ENCODE data around the gene CCDC179.

Gene CCDC179

GRCh38 chr11:22860241-22860640, at the start of gene CCDC179:
TSS of gene CCDC179 (minus strand) at chr11:22860474. CDS start at chr11:22860421, 53 bp downstream.
- DNase-seq, result no peak

DNA sequence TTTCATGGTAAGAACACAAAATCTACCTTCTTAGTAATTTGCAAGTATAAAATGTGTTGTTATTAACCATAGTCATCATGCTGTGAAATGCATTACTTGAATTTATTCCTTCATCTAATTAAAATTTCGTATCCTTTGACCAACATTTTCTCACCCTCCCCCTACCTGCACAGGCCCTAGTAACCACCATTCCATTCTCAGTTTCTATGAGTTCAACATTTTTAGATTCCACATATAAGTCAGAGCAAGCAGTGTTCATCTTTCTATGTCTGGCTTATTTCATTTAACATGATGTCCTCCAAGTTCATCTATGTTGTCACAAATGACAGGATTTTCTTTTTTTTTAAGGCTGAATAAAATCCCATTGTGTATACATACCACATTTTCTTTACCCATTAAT, 43.5 kb upstream of the CCDC179 start:
- no peak for DNase-seq

DNA sequence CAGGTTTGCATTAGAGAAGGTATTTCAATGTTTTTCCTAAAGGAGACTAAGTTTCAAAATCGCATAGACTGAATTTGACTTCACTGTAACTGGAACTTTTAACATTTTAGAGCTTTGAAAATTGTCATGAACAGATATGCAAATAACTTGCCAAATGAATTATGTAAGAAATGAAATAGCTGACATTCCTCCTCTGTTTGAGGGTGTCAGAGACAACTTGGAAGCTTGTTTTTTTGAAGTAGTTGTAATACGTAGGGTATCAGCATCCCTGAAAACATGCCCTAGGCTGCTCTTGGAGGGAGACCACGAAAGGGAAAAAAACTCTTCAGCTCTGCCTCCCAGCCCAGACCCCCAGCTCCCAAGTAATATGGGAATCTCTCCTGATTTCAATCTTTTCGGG, 41.3 kb upstream of the CCDC179 start:
- DNase-seq, result no peak

DNA sequence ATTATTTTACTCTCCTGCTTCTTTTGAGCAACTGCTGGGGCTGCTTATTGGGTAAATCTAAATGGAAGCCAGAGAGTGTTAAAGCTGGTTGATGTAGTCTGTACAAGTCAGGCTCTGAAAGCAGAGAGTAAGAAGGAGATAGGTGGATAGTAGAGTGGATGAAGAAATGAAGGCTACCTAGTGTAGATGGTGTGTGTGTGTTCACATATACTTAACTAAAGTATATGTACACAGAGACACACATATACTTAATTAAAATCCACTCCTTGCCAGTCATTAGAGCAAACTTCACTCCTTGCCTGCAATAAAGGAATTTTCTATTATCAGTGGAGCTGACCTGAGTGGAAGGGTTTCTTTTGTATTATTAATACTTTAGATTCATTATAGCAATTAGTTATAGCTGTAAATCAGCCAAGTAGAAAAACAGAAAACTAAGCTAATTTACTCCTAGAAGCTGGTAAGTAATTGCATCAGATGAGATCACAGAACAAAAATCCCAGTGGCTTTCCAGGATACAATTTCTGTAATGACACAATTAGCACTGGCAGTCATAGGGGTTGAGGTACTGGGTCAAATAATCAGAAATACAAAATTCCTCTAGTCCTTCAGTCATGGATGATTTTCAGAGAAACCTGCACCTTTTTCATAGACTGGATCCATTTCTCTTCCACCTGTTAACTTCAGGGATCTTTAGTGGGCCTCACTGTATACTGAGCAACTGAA, 40.7 kb upstream of the CCDC179 start:
- DNase-seq, result no peak

GRCh38 chr11:22898036-22898435, 37.8 kb upstream of the CCDC179 start:
- DNase-seq, result no peak

GRCh38 chr11:22890227-22890626, 30.0 kb upstream of the CCDC179 start:
- DNase-seq, result no peak

DNA sequence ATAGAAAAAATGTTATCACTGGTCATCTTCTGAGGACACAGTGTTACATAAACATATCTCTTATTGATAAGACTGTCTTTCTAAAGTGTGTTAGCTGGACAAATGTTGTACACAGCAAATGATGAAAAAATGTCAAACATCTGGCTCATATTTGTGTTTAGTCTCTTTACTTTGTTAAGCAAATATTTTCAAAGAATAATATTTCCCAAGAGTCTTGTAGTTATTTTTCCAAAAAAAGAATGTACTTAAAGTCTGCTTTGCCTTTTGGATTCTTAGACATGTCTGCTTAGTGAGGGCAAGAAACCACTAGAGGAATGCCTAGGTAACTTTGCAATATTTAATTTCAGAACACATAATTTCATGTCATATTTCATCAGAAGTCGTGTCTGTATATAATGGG, 23.9 kb upstream of the CCDC179 start:
- DNase-seq, result no peak

DNA sequence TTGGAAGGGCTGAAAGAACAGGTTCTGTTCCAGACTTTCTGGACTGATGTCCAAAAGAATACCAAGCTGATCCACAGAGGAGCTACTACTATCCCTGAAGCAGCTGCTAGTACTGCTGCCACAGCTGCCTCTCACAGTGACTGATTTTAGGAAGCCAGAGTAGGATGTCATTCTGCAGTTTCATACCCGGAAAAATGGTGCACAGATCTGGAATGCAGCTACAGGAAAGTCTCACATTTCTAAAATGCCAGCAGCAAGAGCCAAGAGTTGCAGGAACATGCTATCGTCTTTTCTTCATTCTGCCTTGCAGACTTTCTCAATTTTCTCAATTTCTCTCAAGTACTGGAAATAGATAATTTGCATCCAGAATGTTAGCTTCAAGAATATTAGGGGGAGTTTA, 19.4 kb upstream of the CCDC179 start:
- no peak for DNase-seq

- DNase-seq, result no peak
These were observed 18.3 kb upstream of the CCDC179 start for GRCh38 chr11:22878604-22879003.

GRCh38 chr11:22878039-22878438, 17.8 kb upstream of the CCDC179 start:
- DNase-seq, result no peak

DNA sequence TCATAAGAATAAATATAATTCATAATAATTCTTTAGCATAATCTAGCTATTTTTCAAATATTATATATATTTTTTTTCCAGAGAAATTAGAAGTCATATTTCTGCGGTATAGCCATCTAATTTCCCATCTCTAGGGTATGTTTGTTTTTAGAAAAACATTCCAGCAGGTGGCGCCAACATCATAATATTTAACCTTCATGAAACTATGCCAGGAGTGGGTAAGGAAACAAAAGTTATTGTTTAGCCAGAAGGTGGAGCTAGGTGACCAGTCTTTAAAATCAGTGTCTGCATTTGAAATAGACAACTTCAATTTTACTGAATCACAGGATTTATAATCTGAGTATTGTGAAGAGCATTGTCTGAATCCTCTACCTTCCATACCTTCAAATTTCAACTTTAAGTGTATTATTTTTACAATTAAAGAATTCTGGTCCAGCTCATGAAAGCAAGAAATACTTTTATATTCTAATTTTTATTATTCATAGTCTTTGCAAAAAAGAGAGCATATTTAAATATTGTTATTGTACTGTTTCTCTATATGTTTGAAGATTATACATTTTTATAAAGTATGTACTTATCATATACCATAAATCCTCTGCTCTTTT, 15.7 kb upstream of the CCDC179 start:
- DNase-seq, result peak; percentile 79

GRCh38 chr11:22869325-22869724, 9.1 kb upstream of the CCDC179 start:
- DNase-seq, result no peak

DNA sequence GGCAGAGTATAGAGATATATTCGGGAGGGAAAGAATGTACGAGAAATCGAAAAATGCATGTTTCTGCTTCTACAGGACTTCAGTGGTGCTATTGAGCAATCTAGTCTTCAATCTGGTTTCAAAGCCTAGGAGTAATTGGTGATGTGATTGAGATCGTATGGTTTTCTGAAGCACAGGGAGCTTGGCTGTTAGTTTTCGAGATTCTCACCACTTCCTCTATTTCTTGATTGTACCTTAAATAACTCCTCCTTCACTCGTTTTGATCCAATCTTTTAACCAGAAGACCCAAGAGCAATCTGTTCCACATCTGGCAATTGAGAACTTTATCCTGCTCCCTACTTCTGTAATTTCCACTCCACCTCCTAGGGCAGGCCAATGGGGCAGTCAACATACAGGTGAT, 518 bp downstream of the CCDC179 start:
- no peak for DNase-seq

DNA sequence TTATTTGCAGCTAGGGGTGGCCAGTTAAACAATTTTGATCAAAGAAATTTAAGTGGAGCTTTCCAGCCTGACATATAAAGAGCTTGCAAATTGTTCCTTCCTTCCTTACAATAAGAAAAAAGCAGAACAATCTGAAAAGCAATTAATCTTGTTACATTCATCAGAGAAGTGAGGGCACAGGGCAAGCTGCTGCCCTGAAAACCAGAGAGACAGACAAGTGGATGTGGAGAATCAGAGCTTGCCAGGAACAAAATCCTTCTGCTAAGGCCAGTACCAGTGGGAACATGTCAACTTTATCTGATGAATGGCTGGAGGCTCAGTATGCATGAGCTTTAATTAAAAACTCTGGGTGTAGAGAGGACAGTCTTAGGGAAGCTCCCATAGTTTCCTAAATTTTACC, 8.8 kb downstream of the CCDC179 start:
- no peak for DNase-seq

GRCh38 chr11:22846726-22847125, 13.5 kb downstream of the CCDC179 start:
- no peak for DNase-seq

GRCh38 chr11:22832315-22833015, 27.8 kb downstream of the CCDC179 start:
- no peak for DNase-seq

- no peak for DNase-seq
These were observed 30.2 kb downstream of the CCDC179 start for GRCh38 chr11:22830082-22830414.

DNA sequence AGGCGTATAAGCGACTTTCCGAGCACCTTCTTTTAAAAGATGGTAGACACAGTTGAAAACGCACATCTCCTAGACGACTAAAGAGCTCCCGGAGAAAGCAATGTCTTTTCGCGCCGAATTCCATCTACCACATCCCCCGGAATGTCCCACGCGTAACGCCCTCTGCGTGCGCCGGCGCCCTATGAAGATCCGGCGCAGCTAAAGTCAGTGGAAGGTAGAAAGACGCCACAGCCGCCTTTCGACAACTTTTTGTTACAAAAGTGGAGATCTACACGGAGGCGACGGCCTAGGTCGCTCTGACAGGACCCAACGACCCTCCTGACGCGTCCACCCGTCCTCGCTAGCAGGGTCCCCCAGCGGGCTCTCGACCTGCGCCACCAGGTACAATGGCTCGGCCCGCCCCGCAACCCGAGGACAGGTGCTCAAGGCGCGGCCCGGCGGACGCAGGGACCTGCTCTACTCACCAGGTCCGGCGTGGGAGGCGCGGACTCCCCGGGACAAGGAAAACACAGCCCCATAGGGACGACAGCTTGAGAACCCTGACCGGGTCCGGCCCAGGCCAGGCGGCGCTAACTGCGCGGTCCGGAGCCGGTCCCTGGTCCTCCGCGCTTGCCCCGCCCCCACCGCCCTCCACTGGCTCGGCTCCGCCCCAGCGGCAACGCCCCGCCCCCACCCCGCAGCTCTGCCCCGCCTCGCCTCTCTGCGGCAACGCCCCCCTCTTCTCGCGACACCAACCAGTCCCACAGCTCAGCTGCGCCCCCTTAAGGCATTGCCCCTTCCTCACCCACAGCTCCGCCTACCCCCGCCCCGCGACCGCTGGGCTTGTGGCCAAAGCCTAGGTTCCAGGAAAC, 30.8 kb downstream of the CCDC179 start, which contains the start of gene SVIP:
Gene SVIP, minus strand, starts transcription at position 571 of the 851 bp plus-strand sequence. Its CDS starts 53 bp downstream, at position 518.
- DNase-seq, result peak; percentile 95

DNA sequence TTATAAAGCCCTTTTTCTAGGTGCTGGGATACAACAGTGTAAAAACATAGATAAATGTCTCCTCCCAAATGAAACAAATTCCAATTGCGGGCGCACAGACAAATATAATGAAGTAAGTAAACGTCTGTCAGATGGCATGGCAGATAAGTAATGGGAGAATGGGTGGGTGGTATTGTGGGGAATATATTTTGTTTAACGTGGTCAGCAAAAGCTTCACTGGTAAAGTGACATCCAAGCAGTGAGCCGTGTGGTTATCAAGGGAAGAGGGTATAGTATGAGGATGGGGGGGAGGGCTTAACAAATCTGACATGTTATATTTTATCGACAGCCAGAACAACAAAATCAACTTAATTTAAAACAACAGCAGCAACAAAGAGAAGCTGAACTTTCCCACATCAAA, 31.9 kb downstream of the CCDC179 start:
- DNase-seq, result no peak

DNA sequence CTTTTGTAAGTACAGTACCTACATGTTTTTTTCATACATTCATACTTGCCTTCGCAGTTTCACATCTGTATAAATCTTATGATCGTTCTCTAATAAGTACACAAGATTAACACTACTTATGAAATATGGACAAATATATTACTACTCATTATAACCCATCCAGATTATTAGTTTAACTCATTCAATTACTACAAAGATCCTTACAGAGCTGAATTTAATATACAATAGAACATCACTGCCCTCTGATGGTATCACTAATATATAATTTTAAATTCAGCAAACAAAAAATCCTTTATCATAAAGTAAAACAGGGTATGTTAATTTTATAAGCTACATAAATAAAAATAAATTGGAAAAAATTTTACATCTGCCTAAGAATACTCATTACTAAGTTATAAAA, 38.1 kb downstream of the CCDC179 start:
- no peak for DNase-seq

DNA sequence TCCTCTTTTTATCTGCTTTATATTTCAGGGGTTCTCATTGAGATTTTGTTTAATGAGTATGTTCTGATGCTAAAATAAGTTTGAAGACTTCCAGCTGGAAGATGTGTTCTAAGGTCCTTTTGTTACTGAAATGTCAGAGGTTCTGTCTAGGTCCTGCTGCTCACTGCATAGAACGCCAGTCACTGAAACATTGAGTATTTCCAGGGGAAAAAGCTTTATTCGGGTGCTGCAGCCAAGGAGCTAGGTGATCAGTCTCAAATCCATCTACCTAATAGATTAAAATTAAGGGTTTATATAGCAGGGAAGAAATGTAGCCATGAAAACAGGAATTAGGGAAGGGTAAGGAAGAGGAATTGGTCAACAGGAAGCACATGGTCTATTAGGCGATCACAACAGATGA, 50.4 kb downstream of the CCDC179 start:
- DNase-seq, result no peak

DNA sequence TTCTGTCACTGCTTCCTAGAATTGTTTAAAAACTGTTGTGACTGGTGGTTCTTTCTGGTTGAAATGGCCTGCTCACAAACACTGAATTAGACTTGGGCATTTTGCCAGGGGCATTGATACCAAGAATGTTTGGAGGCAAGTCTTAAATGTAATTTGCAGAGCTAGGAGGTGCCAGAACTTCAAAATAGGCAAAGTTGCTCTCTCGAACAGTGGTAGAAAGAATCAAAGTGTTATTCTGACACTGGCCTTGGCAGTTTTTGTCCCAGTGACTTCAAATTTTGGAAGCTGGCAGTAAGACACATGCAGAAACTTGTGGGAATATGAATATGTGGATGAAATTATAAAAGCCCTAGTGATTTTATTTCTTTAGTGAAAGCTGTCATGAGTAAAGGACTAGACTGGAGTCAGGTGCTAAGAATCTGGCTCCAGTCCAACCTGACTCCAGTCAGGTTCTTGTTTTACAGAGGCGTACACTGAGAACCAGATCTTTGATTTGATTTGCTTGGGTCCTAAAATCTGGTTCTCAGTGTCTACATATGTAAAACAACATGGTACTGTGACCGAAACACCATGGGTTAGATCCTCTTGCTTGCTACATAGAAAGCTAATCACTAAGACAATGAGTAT, 51.6 kb downstream of the CCDC179 start:
- no peak for DNase-seq
